Breast epithelium (tissue), 4 donors: Measurements from ENCODE around the gene TFPI. TPM values are rescaled to one million over a fixed set of nuclear protein-coding genes. Genes with fewer than 3 reads are reported as not detected.

Experiments used
- DNase-seq, 2 donors: peaks; one replicate each; pipeline ENCODE4 v3.0.0-alpha.2; 2019; ENCODE audit warnings: low spot score in 2 of 2
- H3K27ac ChIP-seq, 2 donors: fragments of 200-600 bp; sonication (generic) in 1 of 2; one replicate each; pipeline ENCODE4 v1.5.1; 2016 to 2019; ENCODE audit warnings: mild to moderate bottlenecking in 1 of 2
- H3K27me3 ChIP-seq, 2 donors: fragments of 200-600 bp; sonication (generic) in 1 of 2; one replicate each; pipeline versions ENCODE4 v1.5.1 to v1.6.0; 2017 to 2019; ENCODE audit warnings: control low read depth in 1 of 2, mild to moderate bottlenecking in 1 of 2
- H3K36me3 ChIP-seq: fragments of 200-600 bp; one replicate; pipeline ENCODE4 v1.5.1; 2019
- H3K4me1 ChIP-seq, 2 donors: fragments of 200-600 bp; sonication (generic); one replicate each; pipeline ENCODE4 v1.5.1; 2016 to 2019; ENCODE audit warnings: control low read depth in 1 of 2
- H3K4me3 ChIP-seq, 3 donors: fragments of 200-600 bp; sonication (generic); 1 replicate in 2 of 3; 2 replicates in 1 of 3; pipeline ENCODE4 v1.5.1; 2016 to 2019; ENCODE audit warnings: mild to moderate bottlenecking in 3 of 3, moderate library complexity in 2 of 3
- H3K9me3 ChIP-seq, 2 donors: fragments of 200-600 bp; sonication (generic) in 1 of 2; one replicate each; pipeline ENCODE4 v1.5.1; 2016 to 2019; ENCODE audit warnings: control low read depth in 1 of 2
- CTCF ChIP-seq, 3 donors: fragments of 450-650 bp; IDR thresholded peaks; one replicate each; pipeline ENCODE4 v1.5.1; 2016 to 2017; ENCODE audit warnings: antibody characterized with exemption in 3 of 3, mild to moderate bottlenecking in 3 of 3, moderate library complexity in 3 of 3
- POLR2A ChIP-seq: fragments of 450-650 bp; IDR thresholded peaks from one replicate; pipeline ENCODE4 v1.6.1; 2016; ENCODE audit warnings: antibody characterized with exemption, mild to moderate bottlenecking, moderate library complexity
- POLR2AphosphoS5 ChIP-seq, 3 donors: sonication (generic); formaldehyde crosslinking; IDR thresholded peaks; one replicate each; pipeline ENCODE4 v1.6.1; 2017; ENCODE audit warnings: antibody characterized with exemption in 3 of 3
- intact Hi-C: fragments of 100-400 bp; cut with DNase I; formaldehyde crosslinking; loops from one replicate; pipeline ENCODE4 v1.15.1; 2023; ENCODE audit warnings: low total_unique reads
- total RNA-seq, 3 donors: library from RNA; depleted of rRNA; stranded (reverse); fragments of >200 nt; gene quantifications; one replicate each; pipeline ENCODE4 v1.1.0, GENCODE V29; 2016

Gene TFPI
- total RNA-seq, 3 donors from 2014 or later, result 52.4 to 105 (median 90.1) TPM

GRCh38 chr2:187485523-187485922 is 68.7 kb downstream of the TFPI start:
- no peaks in the 10 kb centered on the region for H3K36me3 ChIP-seq
- no peaks in the 10 kb centered on the region for H3K27me3 ChIP-seq
- no peak overlapping the region for H3K27ac ChIP-seq
- intact Hi-C loops, result no loop called here
- TF ChIP-seq POLR2A (no peak), CTCF (IDR thresholded peaks at IDR 0.05) (no peak), POLR2AphosphoS5 (IDR thresholded peaks at IDR 0.05) (no peak)
- no peaks in the 10 kb centered on the region for H3K9me3 ChIP-seq
- H3K4me1 ChIP-seq, result no peaks in the 10 kb centered on the region
- no peak for DNase-seq
- no peak overlapping the region for H3K4me3 ChIP-seq

- no peak overlapping the region for H3K4me3 ChIP-seq
- intact Hi-C loops, result no loop called here
- H3K27me3 ChIP-seq, result no peaks in the 10 kb centered on the region
- no peak for DNase-seq
- H3K4me1 ChIP-seq, result no peaks in the 10 kb centered on the region
- no peaks in the 10 kb centered on the region for H3K36me3 ChIP-seq
- no peak overlapping the region for H3K27ac ChIP-seq
- TF ChIP-seq CTCF (IDR thresholded peaks at IDR 0.05) (no peak), POLR2A (no peak), POLR2AphosphoS5 (IDR thresholded peaks at IDR 0.05) (no peak)
- no peaks in the 10 kb centered on the region for H3K9me3 ChIP-seq
Observed at GRCh38 chr2:187483537-187483936, 70.7 kb downstream of the TFPI start.

- no peaks in the 10 kb centered on the region for H3K36me3 ChIP-seq
- H3K9me3 ChIP-seq, result no peaks in the 10 kb centered on the region
- no peak overlapping the region for H3K27ac ChIP-seq
- no peak for DNase-seq
- intact Hi-C loops, result no loop called here
- no peaks in the 10 kb centered on the region for H3K27me3 ChIP-seq
- H3K4me3 ChIP-seq, result no peak overlapping the region
- TF ChIP-seq CTCF (IDR thresholded peaks at IDR 0.05) (no peak), POLR2AphosphoS5 (IDR thresholded peaks at IDR 0.05) (no peak), POLR2A (no peak)
- H3K4me1 ChIP-seq, result no peaks in the 10 kb centered on the region
Observed at GRCh38 chr2:187482796-187483195, 71.4 kb downstream of the TFPI start.

- Histone ChIP-seq H3K4me1 (no peaks in the 10 kb centered on the region), H3K36me3 (no peaks in the 10 kb centered on the region), H3K27me3 (no peaks in the 10 kb centered on the region), H3K9me3 (no peaks in the 10 kb centered on the region), H3K27ac (no peak overlapping the region), H3K4me3 (no peak overlapping the region)
- intact Hi-C loops, result no loop called here
- no peak for TF ChIP-seq POLR2A
- no peak for TF ChIP-seq CTCF (IDR thresholded peaks at IDR 0.05)
- DNase-seq, result no peak
Observed at GRCh38 chr2:187481543-187481942, 72.7 kb downstream of the TFPI start.

GRCh38 chr2:187478719-187479118 is 75.5 kb downstream of the TFPI start:
- DNase-seq, result no peak
- Histone ChIP-seq H3K27ac (no peak overlapping the region), H3K4me1 (no peaks in the 10 kb centered on the region), H3K9me3 (no peaks in the 10 kb centered on the region), H3K36me3 (no peaks in the 10 kb centered on the region), H3K27me3 (no peaks in the 10 kb centered on the region), H3K4me3 (no peak overlapping the region)
- no peak for TF ChIP-seq CTCF (IDR thresholded peaks at IDR 0.05)
- TF ChIP-seq POLR2AphosphoS5 (IDR thresholded peaks at IDR 0.05), result no peak
- TF ChIP-seq POLR2A, result no peak
- intact Hi-C loops, result no loop called here
